Measurements from ENCODE around the gene BRD4.

DNA sequence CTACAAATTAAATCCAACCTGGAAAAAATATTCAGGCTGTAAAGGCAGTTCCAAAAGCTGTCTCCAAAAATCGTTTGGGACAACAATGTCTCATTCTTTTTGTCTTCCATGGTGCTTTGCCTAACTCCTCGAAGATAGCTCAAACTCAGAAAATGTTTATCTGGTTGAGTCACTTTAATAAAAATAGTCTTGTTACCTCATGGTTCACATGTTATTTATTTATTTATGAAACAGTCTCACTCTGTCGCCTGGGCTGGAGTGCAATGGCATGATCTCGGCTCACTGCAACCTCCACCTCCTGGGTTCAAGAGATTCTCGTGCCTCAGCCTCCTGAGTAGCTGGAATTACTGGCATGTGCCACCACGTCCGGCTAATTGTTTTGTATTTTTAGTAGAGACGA is 4.9 kb upstream of the BRD4 start:
- TF ChIP-seq SIN3A (IDR thresholded peaks at IDR 0.05; ENCODE audit: borderline replicate concordance, insufficient read depth, low read length) (no peak), POLR2AphosphoS5 (IDR thresholded peaks at IDR 0.05; ENCODE audit: low read depth, low read length) (no peak), TAF1 (IDR thresholded peaks at IDR 0.05; ENCODE audit: borderline replicate concordance, insufficient read depth, low read length) (no peak)
